GM19351 (cell line): Measurements from ENCODE around the gene FCRL5.
"Not testable (repeated sequence)": the region's sequence is repeated elsewhere in the genome, so short reads cannot be mapped to it uniquely, and the experiment has no call there.

Source experiments
- ATAC-seq: cut with Tn5 transposase; IDR thresholded peaks from one replicate; pipeline ENCODE4 v1.9.1; 2021; ENCODE audit warnings: mild to moderate bottlenecking, moderate library complexity; ENCODE audit not compliant: unreplicated experiment

The FCRL5 gene

GRCh38 chr1:157551694-157552693 lies at the start of gene FCRL5:
FCRL5 (minus strand) TSS chr1:157552515; CDS start chr1:157552362, 153 bp downstream.
- ATAC-seq: peak; percentile 79

DNA sequence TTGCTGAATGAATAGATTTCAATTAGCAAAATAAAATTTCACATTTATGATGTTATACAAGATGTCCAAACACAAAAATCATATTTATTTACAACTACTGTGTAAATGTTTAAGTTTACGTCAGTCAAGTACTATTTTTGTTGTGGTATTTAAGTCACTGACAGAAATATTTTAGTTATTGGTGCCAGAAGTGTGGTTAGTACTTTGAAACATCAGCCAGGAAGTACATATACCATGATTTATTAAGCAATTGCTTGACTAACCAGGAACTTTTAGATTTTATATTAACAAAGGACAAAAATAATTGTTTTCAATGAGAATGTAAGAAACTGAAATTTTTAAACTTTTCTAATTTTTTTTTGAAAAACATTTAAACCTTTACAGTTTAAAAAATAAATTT lies 47.9 kb upstream of the FCRL5 start:
- ATAC-seq: no peak

- ATAC-seq: peak; percentile 47
Observed at GRCh38 chr1:157597959-157598667, 45.8 kb upstream of the FCRL5 start, which contains the start of gene FCRL4. FCRL4 (minus strand) TSS chr1:157598085; CDS start chr1:157597944, 141 bp downstream.

GRCh38 chr1:157596384-157596783 lies 44.1 kb upstream of the FCRL5 start:
- ATAC-seq: peak; percentile 56

DNA sequence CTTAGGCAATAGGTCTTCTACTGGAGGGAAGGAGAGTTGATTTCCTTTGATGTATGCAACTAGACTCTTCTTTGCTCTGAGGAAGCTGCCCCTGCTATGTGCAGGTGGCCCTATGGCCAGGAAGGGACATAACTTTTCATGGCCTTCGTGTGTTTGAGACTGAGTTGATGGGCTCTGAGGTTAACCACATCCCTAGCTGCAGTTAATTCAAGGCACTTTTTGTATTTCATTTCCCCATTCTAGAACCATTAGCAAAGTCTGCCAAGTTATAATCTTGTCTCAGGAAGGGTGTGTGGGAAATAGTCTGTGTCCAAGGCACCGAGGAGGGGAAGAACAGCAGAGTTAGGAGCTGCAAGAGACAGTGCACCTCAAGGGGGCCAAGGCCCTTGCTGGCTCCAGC lies 43.0 kb upstream of the FCRL5 start:
- ATAC-seq: peak; percentile 67

- no peak for ATAC-seq
Observed at GRCh38 chr1:157585984-157586383, 33.7 kb upstream of the FCRL5 start.

DNA sequence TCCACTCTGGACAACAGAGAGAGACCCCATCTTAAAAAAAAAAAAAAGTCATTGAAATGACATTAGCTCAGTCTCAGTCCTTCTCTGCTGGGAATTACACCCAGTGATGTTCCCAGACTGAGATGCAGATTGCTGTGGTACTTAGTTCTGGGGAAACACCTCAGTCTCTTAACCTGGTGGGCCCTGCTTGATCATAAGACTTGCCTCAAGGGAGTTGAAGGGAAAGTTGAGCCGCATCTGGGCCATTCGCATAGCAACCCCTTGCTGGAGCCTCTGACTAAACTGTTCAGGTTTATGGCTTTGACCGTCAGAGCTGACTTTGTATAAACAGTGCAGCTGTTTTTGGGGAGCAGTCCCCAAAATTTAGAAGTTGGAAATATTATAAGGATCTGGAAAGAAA lies 32.2 kb upstream of the FCRL5 start:
- ATAC-seq: no peak

DNA sequence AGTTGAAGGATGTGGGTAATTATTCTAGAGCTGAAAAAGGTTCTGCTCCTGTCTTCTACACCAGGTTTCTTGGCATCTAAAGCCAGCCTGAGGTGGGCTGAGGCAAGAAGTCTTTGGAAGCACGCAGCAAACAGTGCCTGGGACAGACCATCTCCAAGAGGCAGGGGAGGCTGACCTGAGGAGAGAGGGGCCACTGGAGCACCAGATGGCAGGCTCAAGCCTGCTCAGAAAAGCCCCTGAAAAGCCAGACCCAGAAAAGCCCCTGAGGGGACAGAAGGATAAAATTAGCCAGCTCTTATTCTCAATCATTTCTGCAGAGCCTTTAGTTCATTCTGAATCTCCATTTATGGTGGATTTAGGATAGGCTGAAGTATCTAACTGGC lies 28.5 kb upstream of the FCRL5 start:
- no peak for ATAC-seq

DNA sequence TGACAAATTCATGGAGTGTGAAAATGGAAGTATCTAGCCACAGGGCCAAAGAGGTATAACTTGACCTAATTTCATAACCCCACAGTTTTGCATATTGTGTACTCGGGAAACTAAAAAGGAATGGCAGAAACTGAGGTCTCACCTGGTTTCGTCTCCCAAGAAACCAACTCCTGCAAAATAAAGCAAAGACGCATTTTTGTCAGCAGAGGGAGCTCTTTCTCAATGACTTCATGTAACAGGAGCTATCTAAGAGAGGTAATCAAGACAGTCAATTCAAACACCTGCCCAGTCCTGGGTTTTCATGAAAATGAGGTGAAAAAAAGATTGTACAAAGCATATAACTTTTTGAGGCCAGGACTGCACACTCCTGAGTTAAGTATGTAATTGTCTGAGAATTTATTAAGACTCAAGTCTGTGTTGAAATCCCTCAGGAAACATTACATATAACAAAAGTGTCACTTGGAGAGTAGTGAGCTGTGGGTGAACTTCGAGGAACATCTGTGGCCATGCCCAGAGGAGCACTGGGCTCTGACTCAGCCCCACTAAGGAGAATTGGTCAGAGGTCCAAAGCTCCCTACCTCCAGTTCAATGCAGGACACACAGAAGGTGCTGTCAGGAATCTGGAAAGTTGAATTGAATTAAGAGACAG lies 28.0 kb upstream of the FCRL5 start:
- ATAC-seq: no peak

DNA sequence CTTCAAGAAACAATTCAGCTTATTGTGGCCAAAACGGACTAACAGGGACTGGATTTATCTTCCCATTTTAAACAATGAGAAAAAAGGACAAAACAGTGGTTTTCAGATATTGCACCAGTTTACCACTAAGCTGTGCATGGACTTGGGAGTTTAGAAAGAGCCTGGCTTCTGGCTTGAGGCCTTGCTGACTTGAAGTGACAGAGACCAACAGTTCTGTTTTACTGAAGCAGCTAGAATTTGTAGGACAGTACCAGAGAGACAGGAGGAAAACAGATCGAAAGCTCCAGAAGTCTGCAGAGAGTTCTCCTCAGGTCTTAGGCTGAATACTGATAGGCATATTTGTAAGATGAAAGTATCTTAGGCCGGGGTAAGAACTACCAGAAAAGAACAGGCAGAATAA lies 25.1 kb upstream of the FCRL5 start:
- ATAC-seq: no peak

- no peak for ATAC-seq
Observed at GRCh38 chr1:157575744-157576143, 23.4 kb upstream of the FCRL5 start.

DNA sequence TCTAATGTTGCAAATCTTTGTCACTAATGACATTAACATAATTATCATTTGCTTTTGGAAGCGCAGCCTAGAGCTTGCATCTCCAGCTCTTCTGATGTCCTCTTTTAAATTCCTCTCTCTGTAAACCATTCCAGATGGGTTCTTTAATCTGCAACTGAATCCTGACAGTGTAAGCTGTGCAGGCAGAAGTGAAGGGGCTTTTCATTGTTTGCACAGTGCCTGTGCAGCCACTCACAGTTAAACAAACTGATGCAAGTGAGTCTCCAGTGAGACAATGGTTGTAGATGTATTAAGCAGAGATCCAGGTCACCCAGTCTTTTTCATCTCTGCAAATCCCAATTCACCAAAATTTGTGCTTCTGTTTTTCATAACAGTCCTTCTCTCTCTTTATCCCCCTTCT lies 22.5 kb upstream of the FCRL5 start:
- ATAC-seq: no peak

DNA sequence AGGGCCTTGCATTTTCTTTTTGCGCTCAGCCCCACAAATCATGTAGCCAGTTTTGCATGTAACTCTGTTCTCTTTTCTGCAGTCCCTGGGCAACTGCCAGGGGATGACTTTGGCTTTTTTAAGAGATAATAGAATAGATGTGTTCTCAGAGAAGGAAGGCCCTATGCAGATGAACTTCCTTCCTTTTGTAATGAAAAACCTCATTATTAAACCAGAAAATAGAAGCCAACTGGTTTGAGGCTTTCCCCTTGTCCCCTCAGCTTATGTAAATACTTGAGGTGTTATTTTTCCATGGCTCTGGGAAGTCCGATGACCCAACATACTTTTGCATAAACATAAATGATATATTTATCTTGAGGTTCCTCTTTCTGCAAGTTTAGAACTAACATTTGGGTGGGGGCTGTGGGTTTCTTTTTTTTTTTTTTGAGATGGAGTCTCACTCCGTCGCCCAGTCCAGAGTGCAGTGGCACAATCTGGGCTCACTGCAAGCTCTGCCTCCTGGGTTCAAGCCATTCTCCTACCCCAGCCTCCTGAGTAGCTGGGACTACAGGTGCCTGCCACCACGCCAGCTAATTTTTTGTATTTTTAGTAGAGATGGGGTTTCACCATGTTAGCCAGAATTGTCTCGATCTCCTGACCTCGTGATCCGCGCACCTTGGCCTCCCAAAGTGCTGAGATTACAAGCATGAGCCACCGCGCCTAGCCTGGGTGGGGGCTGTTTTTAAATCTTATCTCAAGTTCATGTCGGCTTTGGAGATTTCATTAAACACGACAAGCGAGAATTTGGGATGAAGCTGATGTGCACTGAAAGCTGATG lies 14.4 kb upstream of the FCRL5 start:
- ATAC-seq: peak; percentile 37

DNA sequence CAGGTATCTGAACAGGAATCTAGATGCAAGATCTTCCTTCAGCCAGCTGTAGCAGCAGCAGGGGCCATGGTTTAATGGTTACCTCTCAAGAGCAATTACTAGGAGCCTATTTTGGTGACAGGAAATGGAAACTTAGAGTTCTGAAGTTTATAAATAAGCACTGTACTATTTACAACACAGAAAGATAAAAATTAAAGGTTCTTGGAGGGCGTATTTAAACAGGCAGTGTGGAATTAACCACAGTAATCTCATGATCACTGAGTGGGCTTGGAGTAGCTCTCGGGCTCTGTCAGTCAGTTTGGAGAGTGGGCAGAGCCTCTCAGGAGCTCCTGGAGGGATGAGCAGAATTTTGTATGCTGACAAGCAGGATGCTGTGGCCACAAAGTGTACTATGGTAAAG lies 10.2 kb upstream of the FCRL5 start:
- peak; percentile 69 for ATAC-seq

- ATAC-seq: no peak
Observed at GRCh38 chr1:157558119-157558518, 5.8 kb upstream of the FCRL5 start.

GRCh38 chr1:157548081-157548480 lies 4.2 kb downstream of the FCRL5 start:
- not testable (repeated sequence) for ATAC-seq

GRCh38 chr1:157542676-157543075 lies 9.6 kb downstream of the FCRL5 start:
- ATAC-seq: no peak

- ATAC-seq: no peak
Observed at GRCh38 chr1:157540852-157541251, 11.5 kb downstream of the FCRL5 start.

DNA sequence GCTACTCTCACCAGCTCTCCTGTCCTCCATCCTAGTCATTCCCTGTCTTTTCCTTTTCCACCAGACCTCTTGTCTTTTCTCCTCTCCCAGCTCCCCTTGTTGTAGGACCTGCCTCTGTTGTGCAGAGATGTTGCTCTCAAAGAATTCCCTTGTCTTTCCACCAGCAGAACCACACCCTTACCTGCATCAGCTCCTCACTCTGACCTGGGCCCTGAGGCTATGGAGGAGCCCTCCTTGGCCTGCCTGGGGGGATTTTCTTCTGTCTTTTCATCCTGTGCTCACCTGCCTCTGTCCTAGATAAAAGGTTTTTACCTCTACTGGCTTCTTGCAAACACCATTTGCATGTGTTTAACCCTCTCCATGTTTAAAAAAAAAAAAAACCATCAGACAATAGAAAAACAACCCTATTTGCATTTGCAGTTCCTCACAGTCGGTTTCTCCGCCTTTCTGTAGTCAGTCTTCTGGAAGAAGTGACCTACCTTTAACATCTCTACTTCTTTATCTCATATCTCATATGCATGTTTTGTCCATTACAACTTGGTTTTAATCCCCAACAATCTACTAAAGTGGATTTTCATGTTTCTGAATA lies 12.1 kb downstream of the FCRL5 start:
- ATAC-seq: no peak

DNA sequence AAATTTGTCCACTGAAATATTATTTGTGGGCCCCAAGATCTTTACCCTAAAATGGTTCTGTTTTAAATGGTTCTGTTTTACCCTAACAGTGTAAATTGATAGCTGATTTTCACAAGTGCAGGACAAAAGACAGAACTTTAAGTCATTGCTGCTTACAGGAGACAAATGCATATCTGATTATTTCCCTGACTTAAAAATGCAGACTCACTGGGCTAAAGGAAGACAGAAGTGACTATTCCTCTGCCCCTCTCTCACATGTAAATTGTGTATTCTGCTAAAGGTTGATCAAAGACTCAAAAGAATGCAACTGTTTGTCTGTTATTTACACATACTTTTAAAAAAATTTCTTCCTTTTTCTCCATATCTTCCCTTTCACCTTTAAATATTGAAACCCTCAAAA lies 12.7 kb downstream of the FCRL5 start:
- ATAC-seq: no peak
